SKM-1 treated with dmso at 0.1 percent for 144 hours (cell line): Measurements from ENCODE around the gene ADAMTS5.
A peak's percentile ranks its signal among the peaks of the same experiment; 100 is the strongest.

Experiments used
- DNase-seq: peaks from one replicate; lab custom pipeline; 2025; ENCODE audit not compliant: unreplicated experiment; lab: John Stamatoyannopoulos, UW

ADAMTS5 gene

DNA sequence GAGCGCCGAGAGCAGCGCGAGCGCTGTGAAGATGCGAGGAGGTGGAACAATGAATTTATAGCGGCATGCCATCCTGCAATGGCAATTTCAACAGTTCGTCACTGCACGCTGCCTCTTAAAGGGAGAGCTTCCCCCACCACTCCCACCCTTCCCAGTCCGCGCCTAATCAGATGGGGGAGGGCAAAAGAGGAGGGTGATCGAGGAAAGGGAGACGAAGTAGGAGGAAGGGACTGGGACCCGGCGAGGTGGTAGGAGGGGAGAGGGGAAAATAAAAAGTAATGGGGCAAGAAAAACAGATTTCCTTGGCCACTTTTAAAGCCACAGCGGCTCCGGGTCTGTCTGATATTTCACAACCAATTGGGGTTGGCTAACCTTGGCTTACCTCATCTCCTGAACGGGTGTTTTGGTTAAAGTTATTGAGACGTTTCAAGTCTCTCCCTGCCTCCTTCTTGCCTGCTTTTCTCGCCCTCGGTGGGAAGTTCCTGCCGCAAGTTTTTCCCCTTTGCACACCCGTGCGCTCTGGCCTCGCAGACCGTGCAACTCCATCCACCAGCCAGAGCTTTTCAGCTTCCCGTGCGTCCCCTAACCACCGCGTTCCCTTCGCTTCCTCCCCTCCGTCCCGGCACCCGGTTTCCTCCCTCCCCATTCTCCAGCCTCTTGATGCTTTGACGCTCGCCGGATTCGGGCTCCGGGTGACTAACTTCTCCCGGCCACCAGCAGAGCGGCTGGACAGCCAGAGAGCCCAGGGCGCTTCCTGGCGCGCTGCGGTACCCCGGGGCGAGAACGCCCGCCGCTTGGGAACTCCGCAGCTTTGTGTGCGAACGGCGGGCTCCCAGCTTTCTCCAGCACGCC lies at the start of gene ADAMTS5:
TSS of gene ADAMTS5 (minus strand) at position 27 of the 852 bp plus-strand sequence. CDS start 697 bp downstream, outside the sequence.
- peak; percentile 80 for DNase-seq

DNA sequence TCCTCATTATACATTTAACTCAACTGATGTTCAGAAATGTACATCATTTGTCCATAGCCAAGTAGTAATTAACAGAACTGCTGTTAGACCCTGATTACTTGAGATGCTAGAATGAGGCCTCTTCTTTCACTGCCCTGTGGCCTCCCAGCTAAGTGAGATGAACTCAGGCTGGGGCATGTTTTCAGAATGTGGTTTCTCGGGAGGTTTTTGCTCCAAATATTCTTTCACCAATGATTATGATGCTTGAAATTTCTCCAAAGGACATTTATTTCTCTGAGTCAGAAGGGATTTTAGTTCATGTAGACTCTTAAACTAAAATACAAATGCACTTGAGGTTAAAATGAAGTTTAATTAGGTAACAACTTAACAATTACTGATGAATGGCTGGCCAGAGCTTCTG lies 34.6 kb upstream of the ADAMTS5 start:
- DNase-seq = no peak

DNA sequence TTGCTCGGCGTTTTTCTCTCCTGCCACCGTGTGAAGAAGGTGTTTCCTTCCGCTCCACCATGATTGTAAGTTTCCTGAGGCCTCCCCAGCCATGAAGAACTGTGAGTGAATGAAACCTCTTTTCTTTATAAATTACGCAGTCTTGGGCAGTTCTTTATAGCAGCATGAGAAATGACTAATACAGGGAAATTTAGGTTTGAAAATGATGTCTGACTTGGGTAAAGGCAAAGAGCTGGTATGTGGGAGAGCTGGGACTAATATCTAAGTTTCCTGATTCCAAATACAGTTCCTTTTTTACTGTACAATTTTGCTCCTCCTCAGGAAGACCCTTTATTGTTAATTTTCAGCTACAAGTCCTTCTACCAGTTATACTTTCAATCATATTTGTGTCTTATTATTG lies 16.7 kb upstream of the ADAMTS5 start:
- DNase-seq = no peak

DNA sequence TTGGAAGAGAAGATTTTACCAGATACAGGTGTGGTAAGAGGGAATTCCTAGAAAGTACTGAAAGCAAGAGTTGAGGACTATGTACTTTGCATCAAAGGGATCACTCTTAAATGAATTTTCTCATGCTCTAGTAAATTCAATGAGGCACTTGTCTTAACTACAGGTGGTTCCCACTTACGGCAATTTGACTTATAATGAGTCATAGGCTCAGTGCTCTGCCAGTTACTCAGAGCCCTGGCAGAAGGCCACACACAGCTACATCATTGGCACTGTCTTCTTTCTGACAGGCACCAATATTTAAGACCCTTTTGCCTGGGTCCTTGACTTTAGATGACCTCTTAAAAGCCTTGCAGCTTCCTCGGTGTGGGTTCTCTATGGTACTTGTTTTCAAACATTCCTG lies 15.9 kb upstream of the ADAMTS5 start:
- no peak for DNase-seq

DNA sequence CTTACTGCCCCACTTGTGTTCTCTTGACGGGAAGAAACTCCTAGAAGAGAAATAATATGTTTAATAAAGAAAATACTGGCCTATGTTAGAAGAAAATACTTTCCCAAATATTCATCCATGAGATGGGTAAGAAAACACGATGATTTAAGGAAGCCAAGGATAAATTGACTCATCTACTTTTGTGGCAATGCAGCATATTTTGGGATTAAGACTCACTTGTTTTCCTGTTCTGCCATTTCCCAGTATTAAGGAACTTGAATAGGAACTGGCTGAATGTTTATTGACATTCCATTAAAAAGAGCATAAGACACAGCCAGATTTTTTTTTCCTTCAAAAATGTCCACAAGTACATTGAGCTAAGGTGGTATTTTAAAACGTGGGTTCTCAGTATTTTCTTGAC lies 10.9 kb upstream of the ADAMTS5 start:
- no peak for DNase-seq

DNA sequence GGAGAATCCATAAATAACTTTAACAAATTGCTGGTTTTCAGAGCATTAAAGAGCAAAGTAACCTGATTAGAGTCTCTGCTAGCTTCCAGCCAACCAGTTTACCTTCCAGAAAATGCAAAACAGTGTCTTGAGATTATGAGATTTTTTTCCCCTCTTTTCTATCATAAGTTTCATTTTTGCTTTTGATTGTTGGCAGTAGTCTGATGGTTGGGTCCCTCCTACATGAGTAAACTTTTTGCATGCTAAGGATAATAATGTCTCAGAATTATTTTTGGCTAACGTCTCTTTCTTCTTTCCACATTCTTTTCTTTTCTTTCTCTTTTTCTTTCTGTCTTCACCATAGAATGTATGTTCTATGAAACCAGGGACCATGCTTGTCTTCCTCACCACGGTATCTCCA lies 6.3 kb upstream of the ADAMTS5 start:
- no peak for DNase-seq

DNA sequence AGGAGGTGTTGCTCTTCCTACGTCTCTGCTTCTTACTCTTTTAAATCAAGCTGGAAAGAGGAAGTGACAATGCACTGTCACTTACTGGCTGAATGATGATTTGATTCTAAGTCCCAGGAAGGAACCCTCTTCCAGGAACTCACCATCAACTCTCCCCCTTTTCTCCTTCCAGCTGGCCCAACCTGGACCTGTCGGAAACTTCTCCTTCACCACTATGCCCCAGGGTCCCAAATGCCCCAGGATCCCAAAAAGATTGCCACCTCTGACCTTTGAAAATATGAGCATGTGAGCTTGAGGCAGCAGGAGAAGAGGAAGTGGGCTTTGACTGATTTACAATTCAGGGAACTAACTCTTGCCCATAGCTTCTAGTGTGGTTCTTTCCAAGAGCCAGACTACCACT lies 5.3 kb upstream of the ADAMTS5 start:
- DNase-seq = peak; percentile 88

DNA sequence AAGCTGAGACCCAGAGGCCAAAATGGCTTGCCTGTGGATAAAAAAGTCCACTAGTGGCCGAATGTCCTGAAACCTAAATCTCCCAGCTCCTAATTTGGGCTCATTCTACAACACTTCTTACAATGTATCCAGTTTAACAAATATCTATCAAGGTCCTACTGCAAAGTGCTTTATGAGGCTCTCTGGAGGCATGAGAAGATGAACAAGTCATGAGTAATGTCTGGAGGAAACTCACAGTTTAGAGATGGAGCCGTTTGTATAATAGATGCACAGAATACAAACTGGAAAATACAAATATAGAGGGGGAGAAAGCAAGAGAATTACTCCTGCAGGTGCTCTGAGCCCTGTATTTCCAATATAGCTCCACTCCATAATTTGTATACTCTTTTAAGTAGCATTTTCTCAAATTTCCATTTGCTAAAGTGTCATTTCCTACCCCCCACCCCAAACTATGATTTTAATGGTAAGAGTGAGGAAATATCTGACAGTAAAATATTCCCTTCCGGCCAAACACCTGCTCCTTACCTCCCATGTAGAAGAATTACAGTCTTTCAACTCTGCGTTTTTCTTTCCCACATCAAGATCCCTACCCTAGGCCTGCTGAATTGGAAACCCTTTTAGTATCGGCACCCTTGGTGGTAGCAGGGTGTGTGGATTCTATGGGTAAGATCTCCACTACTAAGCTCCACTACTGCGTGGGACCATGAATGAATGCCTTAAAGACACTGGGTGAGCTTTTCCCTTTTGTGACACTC lies 3.3 kb upstream of the ADAMTS5 start:
- no peak for DNase-seq

DNA sequence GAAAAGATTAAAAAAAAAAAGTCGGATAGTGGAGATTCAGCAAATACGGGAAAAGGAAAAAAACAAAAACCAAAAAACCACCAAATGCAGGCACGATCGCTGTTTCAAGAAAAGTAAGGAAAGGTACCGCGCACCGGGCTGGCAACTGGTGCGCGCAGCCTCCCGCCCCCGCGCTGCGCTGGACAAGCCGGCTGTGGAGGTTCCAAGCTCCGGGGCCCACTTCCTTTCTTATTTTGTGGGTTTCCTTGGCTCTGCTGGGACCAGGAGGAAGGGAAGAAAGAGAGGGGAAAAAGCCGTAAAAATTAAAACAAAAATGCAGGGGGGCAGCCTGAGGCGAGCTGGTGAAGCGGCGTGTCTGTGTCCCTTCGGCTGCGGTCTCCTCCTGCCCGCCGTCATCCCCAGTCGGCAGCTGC lies 233 bp downstream of the ADAMTS5 start:
- no peak for DNase-seq

DNA sequence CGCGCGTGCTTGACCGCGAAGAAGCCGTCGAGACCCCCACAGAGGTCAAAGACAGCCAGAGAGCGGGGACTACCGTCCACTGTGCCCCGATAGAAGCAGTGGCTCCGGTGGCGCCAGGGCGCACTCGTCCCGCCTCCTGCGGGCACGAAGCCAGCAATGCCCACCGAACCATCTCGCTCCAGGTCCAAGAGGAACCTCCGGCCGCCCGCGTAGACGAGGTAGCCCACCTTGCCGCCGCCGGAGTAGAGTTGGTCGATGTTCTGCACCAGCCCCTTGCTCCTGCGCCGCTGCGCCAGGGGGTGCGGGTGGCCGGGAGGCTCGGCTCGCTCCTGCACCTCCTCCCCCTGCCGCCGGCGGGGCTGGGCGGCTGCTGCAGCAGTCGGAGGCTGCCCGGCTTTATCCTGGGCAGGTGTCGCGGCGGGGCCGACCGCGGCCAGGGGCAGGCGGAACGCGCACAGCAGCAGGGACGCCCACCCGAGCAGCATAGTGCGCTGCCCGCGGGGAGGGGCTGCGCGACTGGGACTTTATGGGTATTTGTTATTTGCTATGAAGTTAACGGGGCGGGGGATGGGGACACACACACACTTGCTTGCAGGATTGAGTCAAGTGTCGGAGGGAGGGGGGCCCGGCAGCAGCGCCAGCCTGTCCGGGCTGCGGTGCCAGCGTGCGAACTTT lies 844 bp downstream of the ADAMTS5 start:
- no peak for DNase-seq

DNA sequence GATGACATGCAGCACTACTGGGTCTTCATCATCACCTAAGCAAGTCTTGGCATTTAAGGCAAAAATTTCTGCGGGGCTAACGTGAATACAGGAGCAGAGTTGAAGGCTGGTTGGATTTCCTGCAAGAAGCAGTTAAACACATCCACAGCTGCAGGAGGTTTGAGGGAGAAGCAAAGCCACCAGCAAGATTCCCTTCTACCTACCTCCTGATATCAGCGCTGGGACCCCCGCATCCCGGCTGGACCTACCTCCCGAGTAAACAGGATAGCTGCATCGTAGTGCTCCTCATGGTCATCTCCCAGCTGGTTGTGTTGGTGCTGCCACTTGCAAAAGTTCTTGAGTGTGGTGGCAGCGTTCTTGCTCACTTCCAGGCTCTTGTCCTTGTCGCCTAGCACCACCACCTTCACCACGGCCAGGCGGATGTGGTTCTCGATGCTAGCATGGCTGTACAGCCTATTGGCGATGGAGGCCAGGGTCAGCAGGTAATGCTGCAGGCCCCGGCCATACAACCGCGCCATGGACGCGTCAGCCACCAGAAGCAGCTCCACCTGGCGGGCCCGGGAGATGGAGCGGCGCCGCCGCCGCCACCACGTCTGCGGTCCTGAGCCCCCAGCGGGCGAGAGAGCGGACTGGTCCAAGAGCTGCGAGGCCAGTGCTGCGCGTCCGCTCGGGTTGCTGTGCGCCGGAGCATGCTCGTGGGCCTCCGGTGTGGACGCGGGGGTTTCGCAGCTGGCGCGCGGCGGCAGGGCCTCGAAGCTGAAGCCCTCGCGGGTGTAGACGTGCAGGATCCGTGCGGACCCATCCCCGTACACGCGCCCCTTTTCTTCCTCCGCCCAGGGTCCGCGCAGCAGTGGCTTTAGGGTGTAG lies 1.6 kb downstream of the ADAMTS5 start:
- DNase-seq = no peak

DNA sequence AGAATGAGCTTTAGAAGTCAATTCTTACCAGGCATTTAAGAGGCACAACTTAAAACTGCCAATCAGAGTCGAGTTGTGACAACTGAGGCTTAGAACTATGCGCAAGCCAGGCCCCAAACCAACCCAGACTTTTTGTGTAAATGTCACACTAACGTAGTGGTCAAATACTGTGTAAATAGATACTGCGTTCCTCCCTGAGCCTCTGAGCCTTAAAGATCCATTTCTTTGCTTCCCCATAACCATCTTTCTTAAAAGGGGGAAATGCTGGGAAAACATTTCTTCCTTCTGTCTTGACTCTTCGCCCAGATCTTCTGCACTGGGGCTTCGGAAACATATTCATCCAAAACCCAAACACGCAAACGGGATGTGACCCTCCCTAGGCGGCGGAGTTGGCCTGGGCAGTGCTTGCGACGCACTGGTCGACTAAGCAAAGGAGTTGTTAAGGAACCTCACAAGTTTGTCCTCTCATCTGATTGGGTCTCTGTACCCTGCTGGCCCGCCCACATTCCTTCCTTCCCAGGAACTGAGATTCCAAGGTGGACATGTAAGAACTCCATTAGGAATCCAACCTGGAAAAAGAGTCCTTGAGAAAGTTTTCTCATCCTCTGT lies 2.6 kb downstream of the ADAMTS5 start:
- no peak for DNase-seq

DNA sequence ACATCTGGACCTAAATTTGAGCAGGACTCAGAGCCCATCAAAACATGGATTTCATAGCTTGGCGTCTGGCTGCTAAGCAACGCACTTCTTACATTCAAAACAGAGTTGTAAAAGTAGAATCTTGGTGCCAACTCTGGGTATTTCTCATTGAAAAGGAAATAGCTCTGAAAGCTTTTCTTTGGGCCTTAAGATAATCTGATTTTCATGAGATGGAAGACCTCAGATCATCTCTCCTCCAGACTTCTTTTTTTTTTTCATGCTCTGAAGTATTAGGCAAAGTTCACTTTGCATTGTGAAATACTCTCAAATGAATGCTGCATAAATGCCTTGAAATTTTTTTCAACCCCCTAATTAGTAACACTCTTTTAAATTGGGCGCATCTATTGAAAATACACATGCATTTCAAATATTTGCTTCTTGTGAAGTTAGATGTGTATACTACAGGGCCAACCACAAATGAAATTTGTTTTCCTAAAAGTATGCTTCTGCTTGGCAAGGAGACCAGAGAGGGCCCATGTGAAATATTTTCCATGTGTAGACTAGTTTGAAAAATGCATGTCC lies 4.2 kb downstream of the ADAMTS5 start:
- DNase-seq = peak; percentile 22

DNA sequence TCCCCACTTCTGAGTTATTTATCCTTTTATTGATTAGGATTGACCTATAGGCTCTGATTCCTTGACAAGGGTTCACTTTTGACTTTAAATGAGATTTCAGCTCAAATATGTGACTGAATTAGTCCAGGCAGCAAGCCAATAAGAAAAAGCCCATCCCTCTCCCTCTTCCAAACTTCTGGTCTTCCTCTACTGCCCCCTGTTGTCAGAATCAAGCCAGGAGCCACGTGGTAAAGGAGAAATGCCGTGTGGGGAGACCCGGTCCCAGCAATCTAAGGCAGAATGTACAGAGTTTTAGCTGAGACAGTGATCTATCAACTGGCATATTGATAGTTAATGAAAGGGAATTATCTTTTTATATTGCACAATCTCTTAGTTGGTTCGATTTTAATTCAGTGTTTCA lies 5.2 kb downstream of the ADAMTS5 start:
- peak; percentile 46 for DNase-seq

DNA sequence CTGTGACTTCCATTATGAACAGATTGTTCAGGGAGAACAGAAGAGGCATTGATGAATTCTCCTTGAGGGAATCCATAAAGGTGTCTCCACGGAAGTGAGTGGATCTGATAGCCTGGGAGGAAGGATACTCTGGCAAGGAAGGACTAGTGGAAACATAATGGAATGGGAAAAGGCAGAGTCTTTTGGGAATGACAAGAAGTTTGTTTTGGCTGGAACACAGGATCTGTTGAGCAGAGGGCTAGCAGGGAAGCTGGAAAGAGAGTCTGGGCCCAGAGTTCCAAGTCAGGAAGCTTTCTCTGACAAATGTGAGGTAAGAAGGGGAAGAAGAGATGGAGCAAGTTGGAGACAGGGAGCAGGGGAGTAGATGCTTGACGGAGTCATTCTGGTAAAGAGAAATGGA lies 8.1 kb downstream of the ADAMTS5 start:
- no peak for DNase-seq

DNA sequence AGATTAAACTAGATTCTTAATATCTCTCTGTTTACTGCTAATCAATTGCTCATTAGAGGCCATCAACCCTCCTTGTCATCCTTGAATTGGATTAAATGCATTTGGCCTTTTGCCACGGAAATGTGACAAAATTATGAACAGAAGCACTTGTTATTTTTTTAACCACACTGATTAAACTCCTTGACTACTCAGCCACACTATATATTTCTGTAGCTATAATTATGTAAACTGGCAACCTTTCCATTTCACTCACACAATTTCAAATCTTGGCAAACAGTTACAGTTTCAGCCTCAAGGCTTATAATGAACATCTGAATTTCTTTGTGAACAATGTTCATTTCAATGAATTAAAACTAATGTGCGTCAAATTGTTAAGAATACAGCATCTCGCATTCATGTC lies 10.1 kb downstream of the ADAMTS5 start:
- no peak for DNase-seq

DNA sequence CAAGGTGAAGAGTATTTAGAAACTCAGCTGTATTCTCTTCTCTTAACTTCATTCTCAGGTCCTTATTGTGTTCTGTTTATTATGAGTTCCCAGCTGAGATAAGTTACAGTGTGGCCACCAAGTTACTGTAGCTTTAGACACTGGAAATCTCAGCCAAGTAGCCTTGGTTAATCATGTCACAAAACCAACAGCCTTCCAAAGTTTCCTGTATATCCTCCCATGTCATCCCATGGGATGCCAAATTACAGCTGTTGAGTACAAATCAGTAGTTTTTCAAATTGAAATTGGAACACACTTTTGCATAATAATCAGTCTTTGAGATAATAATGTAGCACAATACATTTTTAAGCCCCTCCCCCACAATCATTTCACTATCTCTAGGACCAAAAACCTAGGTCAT lies 10.7 kb downstream of the ADAMTS5 start:
- no peak for DNase-seq

DNA sequence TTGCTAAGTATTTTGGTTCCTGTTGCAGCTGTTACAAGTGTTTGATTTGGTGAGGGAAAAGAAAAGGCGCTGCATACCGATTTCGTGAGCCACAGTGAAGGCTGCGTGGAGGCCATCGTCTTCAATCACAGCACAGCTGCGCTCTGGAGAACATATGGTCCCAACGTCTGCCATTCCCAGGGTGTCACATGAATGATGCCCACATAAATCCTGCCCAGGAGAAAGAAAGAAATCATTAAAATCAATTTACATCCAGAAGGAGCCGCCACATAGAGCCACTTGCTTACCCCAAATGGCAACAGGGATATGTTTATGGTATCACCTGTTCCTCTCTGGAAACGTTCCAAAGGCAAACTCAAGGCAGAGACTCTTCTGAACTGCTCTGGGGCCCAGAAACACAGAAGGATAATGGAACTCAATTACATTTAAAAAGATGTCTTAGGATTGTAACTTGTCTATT lies 12.2 kb downstream of the ADAMTS5 start:
- DNase-seq = no peak

DNA sequence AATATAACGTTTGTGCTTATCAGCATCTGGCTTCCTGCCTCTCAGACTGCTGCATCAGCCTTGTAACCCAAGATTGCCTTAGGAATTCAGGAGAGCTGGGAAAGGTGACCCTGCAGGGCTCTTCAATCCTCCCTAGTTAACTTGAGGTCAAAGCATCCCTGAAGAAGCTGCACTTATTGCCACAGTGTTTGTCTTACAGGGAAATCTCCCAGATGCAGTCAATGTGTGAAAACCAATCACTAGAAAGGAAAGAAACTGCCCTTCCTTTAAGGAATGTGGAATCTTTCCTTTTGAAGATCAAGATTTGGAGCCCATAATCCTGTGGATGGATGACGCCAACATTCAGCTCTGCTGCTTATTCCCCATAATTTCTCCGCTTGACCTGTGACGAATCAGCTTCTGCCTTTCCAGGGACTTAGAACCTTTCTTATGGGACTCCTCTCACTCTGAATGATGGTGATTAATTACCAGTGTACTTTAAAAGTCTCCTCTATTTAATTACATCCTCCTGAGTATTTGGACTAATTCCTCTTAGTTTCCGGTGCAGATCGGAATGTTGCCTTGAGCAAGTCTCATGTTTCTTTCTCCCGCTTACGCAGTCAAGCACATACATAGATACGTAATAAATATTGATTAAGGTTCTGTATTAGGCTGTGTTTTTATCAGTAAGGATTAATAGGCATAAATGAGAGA lies 14.4 kb downstream of the ADAMTS5 start:
- no peak for DNase-seq
